ENCODE results near the gene FGB.
"Not testable (repeated sequence)": the region's sequence is repeated elsewhere in the genome, so short reads cannot be mapped to it uniquely, and the experiment has no call there.

DNA sequence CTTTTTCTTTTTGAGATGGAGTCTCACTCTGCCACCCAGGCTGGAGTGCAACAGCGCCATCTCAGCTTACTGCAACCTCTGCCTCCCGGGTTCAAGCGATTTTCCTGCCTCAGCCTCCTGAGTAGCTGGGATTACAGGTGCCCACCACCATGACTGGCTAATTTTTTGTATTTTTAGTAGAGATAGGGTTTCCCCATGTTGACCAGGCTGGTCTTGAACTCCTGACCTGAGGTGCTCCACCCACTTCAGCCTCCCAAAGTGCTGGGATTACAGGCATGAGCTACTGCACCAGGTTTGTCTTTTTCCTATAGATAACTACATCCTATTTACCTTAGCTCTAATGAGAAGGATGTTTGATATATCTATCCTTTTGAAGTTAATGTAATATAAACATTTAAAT lies 31.5 kb downstream of the FGB start:
- TF ChIP-seq, protein P1, sequence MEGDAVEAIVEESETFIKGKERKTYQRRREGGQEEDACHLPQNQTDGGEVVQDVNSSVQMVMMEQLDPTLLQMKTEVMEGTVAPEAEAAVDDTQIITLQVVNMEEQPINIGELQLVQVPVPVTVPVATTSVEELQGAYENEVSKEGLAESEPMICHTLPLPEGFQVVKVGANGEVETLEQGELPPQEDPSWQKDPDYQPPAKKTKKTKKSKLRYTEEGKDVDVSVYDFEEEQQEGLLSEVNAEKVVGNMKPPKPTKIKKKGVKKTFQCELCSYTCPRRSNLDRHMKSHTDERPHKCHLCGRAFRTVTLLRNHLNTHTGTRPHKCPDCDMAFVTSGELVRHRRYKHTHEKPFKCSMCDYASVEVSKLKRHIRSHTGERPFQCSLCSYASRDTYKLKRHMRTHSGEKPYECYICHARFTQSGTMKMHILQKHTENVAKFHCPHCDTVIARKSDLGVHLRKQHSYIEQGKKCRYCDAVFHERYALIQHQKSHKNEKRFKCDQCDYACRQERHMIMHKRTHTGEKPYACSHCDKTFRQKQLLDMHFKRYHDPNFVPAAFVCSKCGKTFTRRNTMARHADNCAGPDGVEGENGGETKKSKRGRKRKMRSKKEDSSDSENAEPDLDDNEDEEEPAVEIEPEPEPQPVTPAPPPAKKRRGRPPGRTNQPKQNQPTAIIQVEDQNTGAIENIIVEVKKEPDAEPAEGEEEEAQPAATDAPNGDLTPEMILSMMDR (IDR thresholded peaks at IDR 0.05) = not testable (repeated sequence)
- not testable (repeated sequence) for TF ChIP-seq POLR2A (IDR thresholded peaks at IDR 0.05)

Data from thyroid gland (tissue), 4 donors.